ENCODE results near the gene XDH.

XDH gene

DNA sequence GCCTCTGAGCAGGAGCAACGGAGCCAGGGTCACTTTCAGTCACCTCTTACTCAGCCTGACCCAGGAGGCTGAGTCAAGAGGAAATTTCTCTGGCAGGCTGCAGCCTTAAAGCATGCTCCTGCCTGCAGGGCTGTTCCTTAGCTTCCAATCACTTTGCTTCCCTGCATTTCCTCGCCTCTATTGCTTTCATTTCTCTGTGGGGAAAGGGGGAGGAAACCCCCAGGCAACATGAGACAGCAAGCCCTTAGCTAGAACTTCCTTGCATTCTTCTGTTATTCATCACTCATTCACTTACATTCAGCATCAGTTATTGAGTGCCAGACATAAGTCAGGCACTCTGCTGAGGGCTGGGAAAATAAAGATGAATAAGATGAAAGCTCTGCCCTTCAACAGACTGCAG is 13.0 kb downstream of the XDH start:
- no peak for DNase-seq

- no peak for DNase-seq
Observed at GRCh38 chr2:31398881-31399280, 15.7 kb downstream of the XDH start.

GRCh38 chr2:31397094-31397493 is 17.4 kb downstream of the XDH start:
- DNase-seq = no peak

DNA sequence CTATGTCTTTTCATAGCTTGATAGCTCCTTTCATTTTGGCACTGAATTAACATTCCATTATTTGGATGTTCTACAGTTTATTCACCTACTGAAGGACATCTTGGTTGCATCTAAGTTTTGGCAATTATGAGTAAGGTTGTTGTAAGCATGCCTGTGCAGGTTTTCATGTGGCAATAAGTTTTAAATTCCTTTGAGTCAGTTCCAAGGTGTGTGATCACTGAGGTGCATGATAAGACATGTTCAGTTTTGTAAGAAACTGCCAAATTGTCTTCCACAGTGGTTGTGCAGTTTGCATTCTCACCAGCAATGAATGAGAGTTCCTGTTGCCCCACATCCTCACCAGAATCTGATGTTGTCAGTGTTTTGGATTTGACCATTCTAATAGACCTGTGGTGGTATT is 24.2 kb downstream of the XDH start:
- DNase-seq = no peak

DNA sequence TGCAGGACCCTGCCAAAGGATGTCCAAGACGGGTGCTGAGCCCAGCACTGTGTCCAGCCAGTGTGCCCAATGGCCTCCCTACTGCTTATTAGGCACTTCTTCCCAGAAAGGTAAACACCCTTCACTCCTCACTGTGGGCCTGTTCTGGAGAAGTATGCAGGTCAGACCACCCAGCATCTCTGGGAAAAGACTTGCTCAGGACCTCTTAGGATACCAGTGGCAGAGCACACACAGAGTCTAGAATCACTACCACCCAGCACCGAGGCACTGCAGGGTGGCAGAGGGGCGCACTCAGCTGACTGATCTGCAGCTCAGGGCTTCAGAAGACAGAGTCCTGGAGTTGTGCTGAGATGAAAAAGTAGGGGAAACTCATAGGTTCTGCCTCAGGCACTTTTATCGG is 25.8 kb downstream of the XDH start:
- DNase-seq = no peak

GRCh38 chr2:31387850-31388249 is 26.7 kb downstream of the XDH start:
- DNase-seq = no peak

- DNase-seq = no peak
Observed at GRCh38 chr2:31386648-31387047, 27.9 kb downstream of the XDH start.

DNA sequence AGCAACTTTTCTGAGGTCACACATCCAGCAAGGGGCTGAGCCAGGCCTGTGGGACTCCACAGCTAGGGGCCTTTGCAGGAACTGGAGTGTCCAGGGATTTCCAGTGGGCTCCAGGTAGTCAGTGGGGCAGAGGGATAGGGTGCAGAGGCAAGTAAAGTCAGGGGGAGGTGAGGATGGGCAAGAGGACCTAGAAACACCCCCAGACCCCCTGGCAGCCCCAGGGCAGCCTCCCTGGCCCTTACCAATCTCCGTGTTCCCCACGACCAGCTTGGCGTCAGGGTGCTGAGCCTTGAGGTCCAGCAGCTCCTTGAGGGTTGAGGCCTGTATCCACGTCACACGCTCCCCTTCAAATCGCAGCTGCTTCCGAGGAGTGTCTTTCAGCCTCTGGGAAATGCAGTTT is 28.4 kb downstream of the XDH start:
- DNase-seq = no peak

DNA sequence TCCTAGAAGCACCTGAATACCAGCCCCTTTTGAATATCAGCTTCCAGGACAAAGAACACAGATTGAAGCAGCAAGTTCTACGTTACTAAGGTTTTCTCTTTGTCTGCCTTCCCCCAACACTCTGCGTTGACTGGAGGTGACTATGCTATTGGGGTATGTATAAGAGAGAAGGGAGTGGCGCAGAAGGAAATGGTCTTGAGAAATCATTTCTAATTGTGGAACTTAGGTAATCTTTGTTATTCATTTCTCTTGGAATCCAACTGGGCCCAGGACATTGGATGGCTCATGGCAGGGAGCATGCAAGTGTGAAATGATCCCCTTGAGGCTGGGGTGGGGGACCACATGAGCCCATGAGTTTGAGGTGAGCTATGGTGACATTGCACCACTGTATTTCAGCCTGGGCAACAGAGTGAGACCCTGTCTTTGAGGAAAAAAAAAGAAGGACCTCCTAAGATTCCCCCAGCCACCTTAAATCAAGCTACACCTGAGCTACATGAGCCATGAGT is 29.7 kb downstream of the XDH start:
- no peak for DNase-seq

GRCh38 chr2:31384351-31384750 is 30.2 kb downstream of the XDH start:
- no peak for DNase-seq

DNA sequence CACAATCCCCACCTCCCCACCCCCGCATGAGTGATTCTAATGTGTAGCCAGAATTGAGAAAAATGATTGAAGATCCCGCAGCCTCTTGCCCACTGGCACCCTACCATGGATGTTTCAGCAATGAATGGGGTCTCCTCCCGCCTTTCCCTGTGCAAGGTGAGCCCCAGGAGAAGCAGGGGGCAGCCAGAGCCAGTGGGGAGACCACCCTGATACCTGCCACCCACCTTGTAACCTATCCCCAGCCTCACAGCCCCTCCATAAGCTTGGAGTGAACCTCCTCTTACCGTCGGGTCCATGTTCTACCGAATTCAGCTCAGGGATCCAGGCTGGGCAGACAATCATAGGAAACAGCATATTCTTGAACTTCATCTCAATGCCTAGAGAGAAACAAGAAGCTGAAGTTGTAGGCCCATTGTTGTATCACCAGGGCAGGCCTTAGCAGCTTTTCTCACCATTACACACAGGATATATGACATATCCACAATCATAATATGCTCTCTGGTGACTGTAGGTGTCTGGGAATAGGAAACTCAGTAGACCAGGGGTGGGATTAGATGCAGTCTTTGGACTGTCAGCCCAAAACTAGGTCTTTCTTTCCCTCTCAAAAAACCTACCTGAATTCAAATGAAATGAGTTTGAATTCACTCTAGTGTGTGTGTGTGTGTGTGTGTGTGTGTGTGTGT is 30.9 kb downstream of the XDH start:
- no peak for DNase-seq

DNA sequence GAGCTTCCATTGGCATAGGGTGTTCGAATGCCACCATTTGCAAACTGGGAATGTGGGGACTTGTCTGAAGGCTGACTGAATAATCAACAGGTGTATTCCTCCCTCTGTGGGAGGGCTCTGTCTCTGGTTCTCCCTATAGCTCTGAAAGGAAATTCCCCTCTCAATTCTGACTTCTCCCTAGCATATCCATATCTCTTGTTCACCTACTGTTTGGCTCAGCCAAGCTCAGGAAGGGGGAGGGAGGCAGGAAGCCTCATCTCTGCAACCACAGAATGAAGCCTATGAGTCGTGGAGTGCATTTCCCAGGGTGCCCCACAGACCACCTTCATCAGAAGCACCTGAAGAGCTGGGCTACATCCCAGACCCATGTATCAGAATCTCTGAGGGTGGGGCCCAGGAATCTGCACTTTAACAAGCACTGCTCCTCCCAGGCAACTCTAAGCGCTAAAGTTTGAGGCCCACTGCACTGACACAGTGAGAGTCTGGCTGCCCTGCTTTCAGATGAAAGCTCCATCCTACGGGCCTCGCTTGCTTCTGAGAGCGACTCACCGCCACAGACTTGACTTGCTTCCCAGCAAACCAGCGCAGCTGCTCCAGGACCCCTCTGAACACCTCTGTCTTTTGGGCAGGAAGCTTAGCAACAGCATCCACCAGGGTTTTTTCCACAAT is 32.0 kb downstream of the XDH start:
- DNase-seq = no peak

- no peak for DNase-seq
Observed at GRCh38 chr2:31381601-31382000, 32.9 kb downstream of the XDH start.

DNA sequence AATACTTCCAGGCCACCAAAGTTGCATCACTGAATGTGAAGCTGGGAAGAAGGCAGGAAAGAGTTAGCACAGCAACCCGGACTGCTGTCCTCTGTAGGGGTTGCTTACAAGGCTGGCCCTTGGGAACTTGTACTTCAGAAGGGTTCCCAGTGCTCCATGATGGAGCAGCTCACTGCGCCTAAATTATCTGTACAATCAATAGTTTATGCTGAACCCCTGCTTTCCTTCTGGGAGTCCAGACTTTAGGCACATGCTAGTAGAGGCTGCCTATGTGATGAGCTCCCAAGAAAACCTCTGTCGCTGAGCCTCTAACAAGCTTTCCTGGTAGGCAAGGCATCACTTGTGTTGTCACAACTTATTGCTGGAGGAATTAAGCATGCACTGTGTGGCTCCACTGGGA is 34.3 kb downstream of the XDH start:
- no peak for DNase-seq

DNA sequence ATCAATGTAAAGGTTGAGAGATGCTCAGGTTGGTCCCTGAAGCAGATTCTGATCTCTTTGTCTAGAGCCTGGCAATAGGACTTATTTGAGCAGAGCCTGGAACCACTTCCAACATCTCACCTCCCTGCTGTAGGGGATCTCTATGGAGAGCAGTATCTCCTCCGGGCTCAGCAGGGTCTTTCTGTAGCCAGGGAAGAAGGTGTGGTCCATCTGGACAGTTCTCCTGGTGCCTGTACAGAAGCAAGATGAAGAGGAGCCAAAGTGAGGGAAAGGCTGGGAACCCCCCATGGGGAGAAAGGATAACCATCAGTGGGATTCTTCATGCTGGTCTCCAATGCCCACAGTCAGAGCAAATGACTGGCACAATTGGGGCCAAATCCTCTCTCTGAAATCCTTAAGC is 34.8 kb downstream of the XDH start:
- no peak for DNase-seq

- DNase-seq = no peak
Observed at GRCh38 chr2:31378791-31379501, 35.6 kb downstream of the XDH start.

- DNase-seq = no peak
Observed at GRCh38 chr2:31378389-31378788, 36.2 kb downstream of the XDH start.

- no peak for DNase-seq
Observed at GRCh38 chr2:31373127-31373526, 41.4 kb downstream of the XDH start.

DNA sequence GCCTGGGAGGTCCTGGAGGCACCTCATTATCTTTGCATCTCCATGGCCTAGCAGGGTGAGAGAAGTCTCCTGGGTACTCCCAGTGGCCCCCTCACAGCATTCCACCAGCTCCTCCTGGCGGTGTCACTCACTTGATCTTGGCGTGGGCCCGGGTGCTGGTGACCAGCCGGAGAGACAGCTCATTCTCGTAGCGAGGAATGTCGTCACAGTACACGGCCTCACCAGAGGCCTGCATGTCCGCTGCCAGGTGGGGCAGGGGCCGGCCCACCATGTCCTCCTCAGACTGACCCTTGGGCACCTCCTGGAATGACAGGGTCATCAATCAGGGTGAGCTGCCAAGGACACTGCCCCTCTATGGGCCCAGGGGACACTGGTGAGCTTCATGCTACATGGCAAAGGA is 42.4 kb downstream of the XDH start:
- DNase-seq = no peak

GRCh38 chr2:31371691-31372090 is 42.9 kb downstream of the XDH start:
- no peak for DNase-seq

DNA sequence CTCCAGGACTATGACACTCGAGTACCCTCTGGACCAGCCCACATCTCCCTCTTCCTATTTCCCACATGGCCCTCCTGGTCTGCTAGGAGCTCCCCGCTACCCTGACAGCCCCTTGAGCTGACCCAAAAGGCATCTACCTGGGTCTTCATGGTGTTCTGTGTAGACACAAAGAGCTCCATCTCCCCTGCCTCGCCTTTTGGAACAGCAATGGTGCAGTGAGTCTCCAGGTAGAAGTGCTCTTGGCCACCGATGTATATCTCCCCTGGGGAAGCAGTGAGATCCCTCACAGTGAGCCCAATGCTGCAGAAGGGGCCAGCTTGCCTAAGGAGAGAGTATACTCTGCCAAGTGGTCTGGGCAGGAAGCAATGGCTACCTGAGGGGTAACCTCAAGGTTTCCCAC is 47.8 kb downstream of the XDH start:
- no peak for DNase-seq

DNA sequence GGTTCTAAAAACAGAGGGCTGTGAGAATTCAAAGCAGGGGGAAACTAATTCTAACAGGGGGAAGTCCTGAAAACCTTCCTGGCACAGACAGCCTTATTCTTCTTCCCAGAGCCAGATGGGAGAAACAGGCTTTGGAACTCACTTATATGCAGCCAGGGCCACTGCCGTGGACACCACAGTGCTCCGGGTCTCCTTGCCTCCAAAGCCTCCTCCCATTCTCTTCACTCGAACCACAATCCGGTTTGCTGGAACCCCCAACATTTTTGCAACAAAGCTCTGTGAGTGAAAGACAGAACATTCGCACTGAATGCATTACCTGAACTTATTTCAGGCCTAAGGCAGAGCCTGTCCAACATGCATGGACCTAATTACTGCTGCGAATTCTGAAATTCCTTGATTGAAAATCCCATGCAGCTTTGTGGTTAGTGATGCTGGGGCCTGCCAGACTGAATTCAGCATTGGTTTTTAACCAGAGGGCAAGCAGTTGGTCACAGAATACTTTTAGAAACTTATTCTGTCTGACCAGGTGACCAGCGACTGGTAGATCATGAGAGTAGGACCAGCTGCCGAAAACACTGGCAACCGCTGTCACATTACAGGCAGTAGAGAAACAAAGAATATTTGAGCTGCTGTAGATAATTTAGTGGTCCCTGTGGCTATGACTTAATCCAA is 48.6 kb downstream of the XDH start:
- DNase-seq = no peak

DNA sequence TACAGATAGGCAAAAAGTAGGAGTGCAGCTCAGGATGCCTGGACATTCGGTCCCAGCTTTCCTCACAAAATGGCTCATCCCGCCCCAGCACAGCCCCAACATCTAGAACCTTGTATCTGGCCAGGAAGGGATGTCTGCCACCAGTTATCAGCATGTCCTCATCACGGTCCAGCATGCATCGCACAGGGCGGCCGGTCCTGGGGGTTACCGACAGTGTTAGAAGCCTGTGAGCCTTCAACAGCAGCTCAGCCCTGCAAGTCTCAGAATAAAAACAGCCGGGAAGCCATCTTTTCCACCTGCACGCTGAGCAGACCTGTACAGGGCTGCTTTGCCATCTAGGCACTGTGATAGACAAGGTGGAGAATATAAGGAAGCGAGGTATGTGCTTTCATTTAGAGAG is 49.2 kb downstream of the XDH start:
- DNase-seq = no peak

All from T-helper 9 cell (primary cell).